AG10803 (cell line): Measurements from ENCODE around the gene CACNB2.

Experiments
- DNase-seq: peaks from one replicate; pipeline ENCODE4 v3.0.0; 2010; ENCODE audit warnings: low read depth
- H3K4me3 ChIP-seq: 2 replicates; pipeline ENCODE4 v1.5.1; 2011; ENCODE audit warnings: mild to moderate bottlenecking, low read length, control low read depth
- CTCF ChIP-seq: conservative IDR thresholded peaks from 2 replicates; pipeline ENCODE4 v1.5.1; 2011; ENCODE audit warnings: mild to moderate bottlenecking, low read length, control low read depth, inconsistent platforms

CACNB2 gene

GRCh38 chr10:18134509-18134908, 5.7 kb upstream of the CACNB2 start:
- no peak overlapping the region for H3K4me3 ChIP-seq
- TF ChIP-seq CTCF: no peak

GRCh38 chr10:18134921-18135320, 5.3 kb upstream of the CACNB2 start:
- TF ChIP-seq CTCF: no peak
- H3K4me3 ChIP-seq: no peak overlapping the region

More at GRCh38 chr10:18134509-18134908, 5.7 kb upstream of the CACNB2 start:
- no peak for DNase-seq

GRCh38 chr10:18136073-18136791, 4.0 kb upstream of the CACNB2 start:
- no peak overlapping the region for H3K4me3 ChIP-seq
- TF ChIP-seq CTCF: no peak
- DNase-seq: peak; percentile 33

More at GRCh38 chr10:18134921-18135320, 5.3 kb upstream of the CACNB2 start:
- no peak for DNase-seq

- no peak for TF ChIP-seq CTCF
- DNase-seq: no peak
Observed at GRCh38 chr10:18137111-18137510, 3.1 kb upstream of the CACNB2 start.

GRCh38 chr10:18140957-18141845, 977 bp downstream of the CACNB2 start:
- TF ChIP-seq CTCF: no peak
- H3K4me3 ChIP-seq: peak overlapping the region; percentile 63
- DNase-seq: no peak

More at GRCh38 chr10:18137111-18137510, 3.1 kb upstream of the CACNB2 start:
- no peak overlapping the region for H3K4me3 ChIP-seq

- H3K4me3 ChIP-seq: no peak overlapping the region
- TF ChIP-seq CTCF: no peak
- no peak for DNase-seq
Observed at GRCh38 chr10:18142151-18142550, 1.9 kb downstream of the CACNB2 start.

- no peak for TF ChIP-seq CTCF
- DNase-seq: no peak
- H3K4me3 ChIP-seq: no peak overlapping the region
Observed at GRCh38 chr10:18144396-18144795, 4.2 kb downstream of the CACNB2 start.
